HCT116 (cell line): ENCODE results near the gene RPL27. TPM values are rescaled to one million over a fixed set of nuclear protein-coding genes. Genes with fewer than 3 reads are reported as not detected.

Source experiments
- ATAC-seq: fragments of 200-7000 bp; cut with Tn5 transposase; 2 replicates; pipeline ENCODE4 v1.9.1; 2020; ENCODE audit warnings: mild to moderate bottlenecking, moderate library complexity
- BruUV-seq: library from RNA; stranded (reverse); fragments of 400-500 nt; replicated peaks from 2 replicates; lab custom pipeline; 2021; lab: Mats Ljungman, UMichigan
- CTCF ChIA-PET: fragments of 300-600 bp; sonication (Branson Sonifier 250); formaldehyde crosslinking; loops from one replicate; lab custom pipeline; 2021; ENCODE audit warnings: antibody characterized with exemption; lab: Charles Lee
- POLR2A ChIA-PET: fragments of 300-600, 350-600 bp; sonication (Branson Sonifier 250); formaldehyde crosslinking; loops from one replicate; lab custom pipeline; 2021; ENCODE audit warnings: antibody characterized with exemption; lab: Charles Lee
- RAD21 ChIA-PET, 2 experiments: fragments of 300-600 bp; sonication (Branson Sonifier 250); formaldehyde crosslinking; loops; one replicate each; lab custom pipeline; 2023; ENCODE audit warnings: low total read pairs in 2 of 2; ENCODE audit not compliant: uncharacterized antibody in 2 of 2, unreplicated experiment in 2 of 2, low non-redundant PET in 1 of 2; lab: Charles Lee
- DNase-seq: peaks from one replicate; pipeline ENCODE4 v3.0.0-alpha.2; 2010; ENCODE audit warnings: low read depth, low spot score
- H2AFZ ChIP-seq: fragments of 200-600 bp; shearing (Covaris generic), sonication (generic); 2 replicates; pipeline ENCODE4 v1.6.1; 2017; ENCODE audit warnings: low read depth, mixed run types, mixed read lengths, antibody characterized with exemption, low read length; ENCODE audit not compliant: poor library complexity, severe bottlenecking
- H3K27ac ChIP-seq: 2 replicates; pipeline ENCODE4 v1.5.1; 2012; ENCODE audit warnings: low read depth, low read length
- H3K27me3 ChIP-seq: fragments of 200-600 bp; sonication (generic); 2 replicates; pipeline ENCODE4 v1.6.1; 2016; ENCODE audit warnings: mixed run types, low read length, mixed read lengths; ENCODE audit not compliant: insufficient read depth
- H3K36me3 ChIP-seq, 2 experiments: fragments of 200-500 bp in 1 of 2; fragments of 200-600 bp in 1 of 2; sonication (Bioruptor generic) in 1 of 2; sonication (generic) in 1 of 2; 2 replicates each; pipeline versions ENCODE4 v1.5.1 to v1.6.1; 2014 to 2016; ENCODE audit warnings: low read length in 2 of 2, inconsistent platforms in 1 of 2, mixed read lengths in 1 of 2, mixed run types in 1 of 2; ENCODE audit not compliant: insufficient read depth in 2 of 2, control insufficient read depth in 1 of 2
- H3K4me1 ChIP-seq, 2 experiments: fragments of 200-600 bp in 1 of 2; sonication (generic) in 1 of 2; 2 replicates each; pipeline versions ENCODE4 v1.5.1 to v1.6.1; 2012 to 2017; ENCODE audit warnings: low read length in 2 of 2, inconsistent platforms in 1 of 2, mild to moderate bottlenecking in 1 of 2, mixed read lengths in 1 of 2, mixed run types in 1 of 2, moderate library complexity in 1 of 2; ENCODE audit not compliant: insufficient read depth in 2 of 2, control insufficient read depth in 1 of 2
- H3K4me2 ChIP-seq: fragments of 200-600 bp; sonication (generic); 2 replicates; pipeline ENCODE4 v1.6.1; 2017; ENCODE audit warnings: mixed run types, low read length, mixed read lengths
- H3K4me3 ChIP-seq, 2 experiments: fragments of 200-600 bp in 1 of 2; sonication (generic) in 1 of 2; replicated peaks in 1 of 2; 2 replicates each; pipeline ENCODE4 v1.5.1; 2011 to 2016; ENCODE audit warnings: low read length in 2 of 2, control low read depth in 1 of 2, low read depth in 1 of 2, mild to moderate bottlenecking in 1 of 2, mixed read lengths in 1 of 2, mixed run types in 1 of 2
- H3K79me2 ChIP-seq: fragments of 200-600 bp; sonication (generic); 2 replicates; pipeline ENCODE4 v1.6.1; 2017; ENCODE audit warnings: mild to moderate bottlenecking, mixed run types, low read length, moderate library complexity, mixed read lengths; ENCODE audit not compliant: insufficient read depth
- H3K9ac ChIP-seq: fragments of 200-600 bp; sonication (generic); 2 replicates; pipeline ENCODE4 v1.6.1; 2016; ENCODE audit warnings: low read length, mixed read lengths
- H3K9me2 ChIP-seq: fragments of 200-600 bp; sonication (generic), shearing (Covaris generic); 2 replicates; pipeline ENCODE4 v1.6.1; 2017; ENCODE audit warnings: mixed run types, mild to moderate bottlenecking, moderate library complexity; ENCODE audit not compliant: insufficient read depth
- H3K9me3 ChIP-seq, 2 experiments: fragments of 200-500 bp in 1 of 2; fragments of 200-600 bp in 1 of 2; sonication (Bioruptor generic) in 1 of 2; sonication (generic) in 1 of 2; 2 replicates each; pipeline ENCODE4 v1.6.1; 2014 to 2017; ENCODE audit warnings: low read length in 2 of 2, mixed read lengths in 2 of 2, inconsistent platforms in 1 of 2, low read depth in 1 of 2, mild to moderate bottlenecking in 1 of 2, mixed run types in 1 of 2, moderate library complexity in 1 of 2; ENCODE audit not compliant: control insufficient read depth in 1 of 2, insufficient read depth in 1 of 2
- H4K20me1 ChIP-seq: fragments of 200-600 bp; sonication (generic), shearing (Covaris generic); 2 replicates; pipeline ENCODE4 v1.6.1; 2017; ENCODE audit warnings: mixed run types, mild to moderate bottlenecking, moderate library complexity; ENCODE audit not compliant: insufficient read depth
- CBX3 ChIP-seq: IDR thresholded peaks from 2 replicates; pipeline ENCODE4 v1.6.1; 2012; ENCODE audit warnings: low read depth
- CEBPB ChIP-seq: IDR thresholded peaks from 2 replicates; pipeline ENCODE4 v1.6.1; 2012; ENCODE audit warnings: low read depth
- ELF1 ChIP-seq: IDR thresholded peaks from 2 replicates; pipeline ENCODE4 v1.6.1; 2012; ENCODE audit warnings: low read depth, borderline replicate concordance
- EZH2 ChIP-seq: fragments of 200-600 bp; sonication (generic); IDR thresholded peaks from 2 replicates; pipeline ENCODE4 v1.6.1; 2017; ENCODE audit warnings: antibody characterized with exemption, mixed run types
- EZH2phosphoT487 ChIP-seq: fragments of 200-600 bp; IDR thresholded peaks from 2 replicates; pipeline ENCODE4 v1.6.1; 2018; ENCODE audit warnings: antibody characterized with exemption, borderline replicate concordance
- FOSL1 ChIP-seq: IDR thresholded peaks from 2 replicates; pipeline ENCODE4 v1.6.1; 2012; ENCODE audit warnings: low read depth
- JUND ChIP-seq: IDR thresholded peaks from 2 replicates; pipeline ENCODE4 v1.6.1; 2012
- ZNF274 ChIP-seq: fragments of 200-500 bp; sonication (Bioruptor generic); IDR thresholded peaks from 2 replicates; pipeline ENCODE4 v1.6.1; 2014; ENCODE audit warnings: mild to moderate bottlenecking, low read depth, low read length, inconsistent platforms
- intact Hi-C: fragments of 100-400 bp; cut with micrococcal nuclease; formaldehyde crosslinking; loops from 2 replicates; pipeline ENCODE4 v1.10.0; 2022
- total RNA-seq: library from RNA; stranded (reverse); gene quantifications from one replicate; pipeline ENCODE4 v1.2.1, GENCODE V29; 2021; ENCODE audit not compliant: unreplicated experiment
- TF ChIP-seq, protein P1 (sequence below), 3 experiments: fragments of 200-600 bp in 1 of 3; sonication (generic) in 1 of 3; IDR thresholded peaks in 2 of 3; conservative IDR thresholded peaks in 1 of 3; 2 replicates each; pipeline ENCODE4 v1.5.1; 2012 to 2017; ENCODE audit warnings: low read depth in 2 of 3, low read length in 2 of 3, antibody characterized with exemption in 1 of 3, borderline replicate concordance in 1 of 3, control low read depth in 1 of 3, mild to moderate bottlenecking in 1 of 3, mixed read lengths in 1 of 3, mixed run types in 1 of 3, moderate library complexity in 1 of 3; ENCODE audit not compliant: insufficient read depth in 1 of 3

Gene RPL27
- total RNA-seq, 1 experiment from 2014 or later = 1,295 TPM

DNA sequence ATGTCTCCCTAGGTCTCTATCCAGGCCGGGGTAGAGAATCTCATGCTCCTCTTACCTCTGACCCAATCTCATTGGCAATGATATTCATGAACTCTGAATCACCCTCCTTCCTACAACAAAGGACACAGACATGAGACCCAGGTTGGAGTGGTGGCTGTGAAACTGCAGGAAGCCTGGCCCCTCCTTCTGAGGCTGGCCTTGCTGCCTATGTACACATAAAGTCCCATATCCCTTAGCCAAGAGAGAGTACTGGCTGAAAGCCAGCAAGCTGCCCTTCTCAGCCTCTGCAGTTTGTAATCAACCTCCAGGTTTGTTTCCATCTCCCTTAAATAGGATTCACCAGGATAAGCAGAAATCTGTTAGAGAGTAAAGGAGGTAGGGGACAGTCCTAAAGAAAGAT, 44.5 kb upstream of the RPL27 start:
- ChIA-PET RAD21 (no interaction called here), POLR2A (no interaction called here), CTCF (no interaction called here)
- Histone ChIP-seq H3K79me2 (no peaks in the 10 kb centered on the region), H3K9ac (no peak overlapping the region), H3K9me2 (no peaks in the 10 kb centered on the region), H3K27ac (no peak overlapping the region), H3K4me3 (no peak overlapping the region), H2AFZ (no peak overlapping the region), H3K9me3 (no peaks in the 10 kb centered on the region), H3K4me2 (no peak overlapping the region), H3K27me3 (no peaks in the 10 kb centered on the region), H3K36me3 (peaks cover 45 to 57% of the 10 kb centered on the region in 2 experiments; a peak in 3 of 4 replicates), H3K4me1 (no peaks in the 10 kb centered on the region), H4K20me1 (no peaks in the 10 kb centered on the region)
- BruUV-seq = no TSS peak
- no peak for ATAC-seq
- no peak for DNase-seq
- intact Hi-C loops = no loop called here
- no peak for TF ChIP-seq EZH2
- no peak for TF ChIP-seq ZNF274
- TF ChIP-seq, protein P1, sequence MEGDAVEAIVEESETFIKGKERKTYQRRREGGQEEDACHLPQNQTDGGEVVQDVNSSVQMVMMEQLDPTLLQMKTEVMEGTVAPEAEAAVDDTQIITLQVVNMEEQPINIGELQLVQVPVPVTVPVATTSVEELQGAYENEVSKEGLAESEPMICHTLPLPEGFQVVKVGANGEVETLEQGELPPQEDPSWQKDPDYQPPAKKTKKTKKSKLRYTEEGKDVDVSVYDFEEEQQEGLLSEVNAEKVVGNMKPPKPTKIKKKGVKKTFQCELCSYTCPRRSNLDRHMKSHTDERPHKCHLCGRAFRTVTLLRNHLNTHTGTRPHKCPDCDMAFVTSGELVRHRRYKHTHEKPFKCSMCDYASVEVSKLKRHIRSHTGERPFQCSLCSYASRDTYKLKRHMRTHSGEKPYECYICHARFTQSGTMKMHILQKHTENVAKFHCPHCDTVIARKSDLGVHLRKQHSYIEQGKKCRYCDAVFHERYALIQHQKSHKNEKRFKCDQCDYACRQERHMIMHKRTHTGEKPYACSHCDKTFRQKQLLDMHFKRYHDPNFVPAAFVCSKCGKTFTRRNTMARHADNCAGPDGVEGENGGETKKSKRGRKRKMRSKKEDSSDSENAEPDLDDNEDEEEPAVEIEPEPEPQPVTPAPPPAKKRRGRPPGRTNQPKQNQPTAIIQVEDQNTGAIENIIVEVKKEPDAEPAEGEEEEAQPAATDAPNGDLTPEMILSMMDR (IDR thresholded peaks at IDR 0.05 in 2 of 3, conservative IDR thresholded peaks at IDR 0.05 in 1 of 3; ENCODE audit: borderline replicate concordance in 1 of 3, insufficient read depth in 1 of 3, low read depth in 2 of 3, low read length in 2 of 3) = no peak
- TF ChIP-seq ELF1 = no peak
- no peak for TF ChIP-seq JUND
- TF ChIP-seq EZH2phosphoT487 = no peak
- TF ChIP-seq CBX3 = no peak
- TF ChIP-seq CEBPB = no peak
- TF ChIP-seq FOSL1 = no peak
